IPS-NIHi11 (cell line): ENCODE data around the gene LHX1.

ENCODE experiments used
- DNase-seq: peaks from one replicate; pipeline ENCODE4 v3.0.0; 2012; ENCODE audit warnings: mixed read lengths, low spot score

Gene LHX1

DNA sequence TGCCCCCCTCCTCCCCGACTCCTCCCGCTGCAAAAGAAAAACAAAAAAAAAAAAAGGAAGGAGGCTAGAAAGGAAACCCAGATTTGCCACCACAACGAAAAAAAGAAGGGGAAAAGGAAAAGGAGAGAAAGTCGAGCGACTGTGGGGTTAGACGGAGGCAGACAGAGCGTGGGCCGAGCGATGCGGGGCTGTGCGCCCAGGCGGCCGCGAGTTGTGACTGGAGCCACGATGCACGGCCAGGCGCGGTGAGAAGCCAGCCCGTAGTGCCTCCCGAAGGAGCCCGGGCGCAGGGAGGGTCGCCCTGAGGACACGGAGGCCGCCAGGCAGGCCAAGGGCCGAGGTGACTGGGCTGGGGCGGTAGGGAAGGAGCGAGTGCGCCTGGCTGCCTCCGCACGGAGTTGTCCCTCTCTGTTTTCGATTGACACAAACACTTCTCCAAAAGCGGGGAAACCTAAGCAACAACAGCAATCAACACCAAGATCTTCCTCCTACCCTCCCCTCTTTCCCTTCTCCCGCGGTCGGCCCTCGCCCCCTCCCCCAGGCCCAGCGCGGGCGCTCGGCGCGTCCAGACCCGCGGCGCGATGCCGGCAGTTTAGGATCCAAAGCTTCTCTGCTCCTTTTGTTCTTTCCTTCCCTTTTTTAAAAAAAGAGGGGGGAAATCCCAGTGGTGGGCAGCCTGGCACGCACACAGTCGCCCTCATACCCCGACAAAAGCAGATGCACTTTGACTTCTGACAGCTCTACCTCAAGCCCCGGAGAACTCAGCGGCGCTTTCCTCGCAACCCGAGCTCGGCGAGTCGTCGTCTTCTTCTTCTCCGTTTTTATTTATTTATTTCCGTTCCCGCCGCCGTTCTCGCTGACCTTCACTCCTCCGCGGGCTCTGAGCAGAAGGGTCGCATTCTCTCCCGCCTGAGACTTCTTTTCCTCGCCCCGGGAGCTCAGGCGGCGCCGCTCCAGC lies at the start of gene LHX1:
Gene LHX1, plus strand, starts transcription at position 475 of the 958 bp plus-strand sequence. CDS start 723 bp downstream, outside the sequence.
- DNase-seq = peak; percentile 45

GRCh38 chr17:36888236-36888951 lies 48.9 kb upstream of the LHX1 start:
- no peak for DNase-seq

GRCh38 chr17:36889770-36890349 lies 47.4 kb upstream of the LHX1 start:
- no peak for DNase-seq

DNA sequence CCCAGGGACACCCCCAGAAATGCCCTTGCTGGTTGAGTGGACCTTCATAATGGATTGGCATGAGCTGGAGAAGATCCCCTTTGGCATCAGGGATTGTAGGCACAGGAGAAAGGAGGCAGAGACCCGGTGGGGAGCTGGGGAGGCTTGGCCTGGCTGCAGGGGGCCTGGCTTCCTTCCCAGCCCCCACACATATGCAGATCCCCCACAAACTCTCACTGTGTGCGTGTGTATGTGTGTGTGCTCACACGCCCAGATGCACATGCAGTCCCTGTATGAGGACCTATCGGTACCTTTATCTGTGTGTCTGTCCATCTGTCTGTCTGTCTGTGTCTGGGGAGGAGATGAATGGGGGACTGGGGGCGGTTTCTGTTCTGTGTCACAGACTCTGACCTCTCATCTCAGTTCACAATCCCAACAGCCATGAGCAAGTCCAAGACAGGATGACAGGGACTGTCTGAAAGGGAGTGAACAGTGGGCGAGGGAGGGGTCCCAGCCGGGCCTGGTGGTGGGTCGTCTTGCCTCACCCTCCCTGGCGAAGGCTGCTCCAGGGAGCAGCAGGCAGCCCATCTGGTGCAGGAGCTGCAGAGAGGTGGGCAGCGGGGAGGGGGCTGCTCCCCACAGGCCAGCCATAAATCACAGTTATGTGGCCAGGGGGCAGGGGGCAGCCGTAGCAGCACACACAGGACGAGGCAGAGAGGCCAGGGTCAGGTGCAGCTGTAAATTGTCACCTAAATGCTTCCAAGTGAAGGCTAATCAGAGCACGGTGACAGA lies 46.7 kb upstream of the LHX1 start:
- DNase-seq = no peak

DNA sequence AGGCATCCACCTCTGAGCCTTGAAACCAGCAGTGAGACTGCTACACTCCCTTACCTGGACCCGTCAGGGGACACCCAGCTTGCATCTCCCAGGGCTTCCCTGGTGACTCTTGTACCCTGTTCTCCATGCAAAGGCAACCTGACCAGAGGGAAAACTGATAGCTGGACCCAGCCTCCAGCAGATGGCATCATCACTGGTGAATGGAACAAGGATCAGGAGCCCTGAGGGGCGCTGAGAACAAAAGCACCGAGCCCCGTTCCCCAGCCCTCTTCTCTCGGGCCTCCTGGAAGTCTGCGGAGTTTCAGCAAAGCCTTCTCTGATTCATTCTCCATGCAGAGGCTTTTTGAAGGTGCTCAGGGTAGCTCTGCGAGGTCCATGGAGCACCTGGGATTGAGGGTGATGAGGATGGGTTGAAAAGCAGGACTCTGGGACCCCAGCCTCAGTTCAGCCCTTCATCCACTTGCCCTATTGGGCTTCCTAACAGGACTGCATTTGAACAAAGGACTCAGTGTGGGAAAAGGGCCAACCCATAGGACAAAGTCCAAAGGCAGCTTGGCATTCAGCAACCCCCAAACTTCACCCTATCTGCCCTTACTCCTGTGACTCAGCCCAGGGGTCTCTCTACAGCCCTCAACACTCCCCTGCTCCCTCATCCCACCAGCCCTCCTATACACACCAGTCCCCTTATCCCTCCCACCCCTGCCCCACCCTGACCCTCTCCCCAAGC lies 45.0 kb upstream of the LHX1 start:
- no peak for DNase-seq

- no peak for DNase-seq
These were observed 43.1 kb upstream of the LHX1 start for GRCh38 chr17:36894177-36894576.

- DNase-seq = no peak
These were observed 42.4 kb upstream of the LHX1 start for GRCh38 chr17:36894925-36895324.

GRCh38 chr17:36899250-36900159 lies 37.8 kb upstream of the LHX1 start:
- DNase-seq = no peak

DNA sequence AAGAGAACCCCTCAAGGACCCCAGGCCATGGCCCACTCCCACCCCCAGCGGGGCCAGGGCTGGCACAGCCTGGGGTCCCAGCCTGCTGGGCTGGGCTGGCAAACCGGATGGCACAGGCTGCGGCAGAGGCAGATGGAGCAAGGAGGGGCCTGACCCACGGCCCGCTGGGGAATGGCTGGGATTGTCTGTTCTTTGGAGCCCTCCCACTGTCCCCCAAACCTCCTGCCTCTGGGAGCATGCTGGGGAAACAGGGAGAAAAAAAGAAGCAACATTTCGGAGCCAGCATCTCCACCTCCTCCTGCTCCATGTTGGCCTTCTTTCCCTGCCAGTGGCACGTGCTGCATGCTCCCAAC lies 37.1 kb upstream of the LHX1 start:
- DNase-seq = no peak

- DNase-seq = peak; percentile 55
These were observed 35.8 kb upstream of the LHX1 start for GRCh38 chr17:36901506-36901905.

- no peak for DNase-seq
These were observed 29.9 kb upstream of the LHX1 start for GRCh38 chr17:36907407-36907806.

- no peak for DNase-seq
These were observed 26.8 kb upstream of the LHX1 start for GRCh38 chr17:36910513-36910912.

GRCh38 chr17:36911001-36911400 lies 26.3 kb upstream of the LHX1 start:
- DNase-seq = no peak

- DNase-seq = no peak
These were observed 24.1 kb upstream of the LHX1 start for GRCh38 chr17:36913132-36913531.

GRCh38 chr17:36918211-36918691 lies 19.0 kb upstream of the LHX1 start:
- peak; percentile 48 for DNase-seq

DNA sequence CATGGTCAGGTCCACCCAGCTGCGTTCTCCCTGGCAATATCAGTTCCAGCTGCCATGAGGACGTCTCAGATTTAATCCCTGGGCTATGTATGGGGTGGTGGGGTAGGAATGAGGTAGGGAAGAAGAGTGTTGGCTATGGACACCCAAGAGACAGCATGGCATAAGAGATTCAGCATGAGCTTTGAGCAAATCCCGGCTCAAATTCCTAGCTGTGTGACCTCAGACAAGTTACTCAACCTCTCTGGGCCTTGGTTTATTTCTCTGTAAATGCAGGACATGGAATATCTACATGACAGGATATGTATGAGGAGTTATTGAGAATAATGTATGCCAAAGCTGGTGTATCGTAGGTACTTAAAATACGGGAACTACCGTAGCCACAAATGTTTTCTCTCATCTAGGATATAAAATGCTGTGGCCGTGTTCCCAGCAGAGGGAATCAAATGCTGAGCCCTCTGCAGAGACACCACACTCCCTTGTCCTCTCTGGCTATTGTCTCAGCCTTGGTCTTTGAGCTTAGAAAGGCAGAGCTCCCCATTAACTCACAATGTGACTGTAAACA lies 17.8 kb upstream of the LHX1 start:
- no peak for DNase-seq

- no peak for DNase-seq
These were observed 17.0 kb upstream of the LHX1 start for GRCh38 chr17:36920032-36921005.

DNA sequence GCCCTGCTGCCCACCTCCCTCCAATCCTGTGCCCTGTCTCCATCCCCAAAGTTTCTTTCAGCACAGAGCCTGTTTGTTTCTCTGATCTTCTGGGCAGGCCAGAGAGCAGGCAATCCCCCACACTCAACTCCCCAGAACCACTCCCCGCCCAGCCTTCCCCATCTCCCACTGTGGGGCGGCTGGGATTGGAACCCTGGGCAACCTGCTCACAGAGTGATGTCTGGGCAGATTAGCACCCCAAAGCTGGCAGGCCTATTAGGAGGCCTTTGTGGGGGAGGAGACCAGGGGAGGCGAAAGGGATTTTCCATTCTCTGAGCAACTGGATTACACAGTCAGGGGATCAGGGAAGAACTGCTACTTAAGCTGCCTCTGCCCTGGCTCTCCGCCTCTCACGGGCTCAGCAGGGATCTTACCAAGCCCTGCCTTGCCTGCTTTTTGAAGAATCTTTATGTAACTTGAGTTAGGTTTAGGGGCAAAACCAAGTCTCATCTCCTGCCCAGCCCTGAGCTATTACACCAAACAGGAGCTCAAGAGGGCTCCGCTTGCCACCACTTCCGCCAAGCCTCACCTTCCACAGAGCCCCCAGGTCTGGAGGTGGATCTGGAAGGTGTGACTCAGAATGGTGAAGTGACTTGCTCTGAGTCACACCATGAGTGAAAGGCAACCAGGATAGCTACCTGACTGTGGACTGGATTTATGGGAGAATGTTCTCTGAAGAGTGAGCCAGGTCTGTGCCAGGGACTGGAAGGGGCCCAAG lies 16.0 kb upstream of the LHX1 start:
- DNase-seq = peak; percentile 60
